Subcutaneous adipose tissue (tissue), 4 donors: Measurements from ENCODE around the gene VAV2. TPM values are rescaled to one million over a fixed set of nuclear protein-coding genes. Genes with fewer than 3 reads are reported as not detected.

ENCODE experiments used
- CTCF ChIP-seq: fragments of 450-650 bp; IDR thresholded peaks from one replicate; pipeline ENCODE4 v1.5.1; 2016; ENCODE audit warnings: low read depth, mild to moderate bottlenecking, control low read depth, antibody characterized with exemption, moderate library complexity
- total RNA-seq, 4 donors: library from RNA; depleted of rRNA; stranded (reverse); fragments of >200 nt; gene quantifications; one replicate each; pipeline ENCODE4 v1.1.0, GENCODE V29; 2016

Gene VAV2
- total RNA-seq, 4 donors from 2014 or later = 3.6 to 6.8 (median 4.8) TPM

GRCh38 chr9:133892193-133892920 is 99.8 kb downstream of the VAV2 start:
- no peak for TF ChIP-seq CTCF

GRCh38 chr9:133891741-133892140 is 100.4 kb downstream of the VAV2 start:
- TF ChIP-seq CTCF = no peak

GRCh38 chr9:133890583-133890982 is 101.5 kb downstream of the VAV2 start:
- no peak for TF ChIP-seq CTCF

GRCh38 chr9:133889584-133890301 is 102.4 kb downstream of the VAV2 start:
- TF ChIP-seq CTCF = no peak

- no peak for TF ChIP-seq CTCF
Measured at GRCh38 chr9:133888809-133889491, 103.2 kb downstream of the VAV2 start.

- TF ChIP-seq CTCF = no peak
Measured at GRCh38 chr9:133888048-133888808, 103.9 kb downstream of the VAV2 start.
